ENCODE measurements around the gene CX3CL1.

CX3CL1 gene

GRCh38 chr16:57424583-57424982 lies 52.3 kb downstream of the CX3CL1 start:
- Histone ChIP-seq H3K36me3 (ENCODE audit: control insufficient read depth, insufficient read depth, low read length) (peaks cover 8% of the 10 kb centered on the region), H3K4me3 (replicated peaks; ENCODE audit: low read depth, low read length) (no peak overlapping the region), H3K27me3 (replicated peaks; ENCODE audit: control insufficient read depth, insufficient read depth, low read length) (no peaks in the 10 kb centered on the region)
- no peak for DNase-seq (ENCODE audit: extremely low read depth, insufficient read length)
- TF ChIP-seq, protein P1, sequence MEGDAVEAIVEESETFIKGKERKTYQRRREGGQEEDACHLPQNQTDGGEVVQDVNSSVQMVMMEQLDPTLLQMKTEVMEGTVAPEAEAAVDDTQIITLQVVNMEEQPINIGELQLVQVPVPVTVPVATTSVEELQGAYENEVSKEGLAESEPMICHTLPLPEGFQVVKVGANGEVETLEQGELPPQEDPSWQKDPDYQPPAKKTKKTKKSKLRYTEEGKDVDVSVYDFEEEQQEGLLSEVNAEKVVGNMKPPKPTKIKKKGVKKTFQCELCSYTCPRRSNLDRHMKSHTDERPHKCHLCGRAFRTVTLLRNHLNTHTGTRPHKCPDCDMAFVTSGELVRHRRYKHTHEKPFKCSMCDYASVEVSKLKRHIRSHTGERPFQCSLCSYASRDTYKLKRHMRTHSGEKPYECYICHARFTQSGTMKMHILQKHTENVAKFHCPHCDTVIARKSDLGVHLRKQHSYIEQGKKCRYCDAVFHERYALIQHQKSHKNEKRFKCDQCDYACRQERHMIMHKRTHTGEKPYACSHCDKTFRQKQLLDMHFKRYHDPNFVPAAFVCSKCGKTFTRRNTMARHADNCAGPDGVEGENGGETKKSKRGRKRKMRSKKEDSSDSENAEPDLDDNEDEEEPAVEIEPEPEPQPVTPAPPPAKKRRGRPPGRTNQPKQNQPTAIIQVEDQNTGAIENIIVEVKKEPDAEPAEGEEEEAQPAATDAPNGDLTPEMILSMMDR (IDR thresholded peaks at IDR 0.05; ENCODE audit: insufficient read depth, low read length, poor library complexity, severe bottlenecking) = no peak

DNA sequence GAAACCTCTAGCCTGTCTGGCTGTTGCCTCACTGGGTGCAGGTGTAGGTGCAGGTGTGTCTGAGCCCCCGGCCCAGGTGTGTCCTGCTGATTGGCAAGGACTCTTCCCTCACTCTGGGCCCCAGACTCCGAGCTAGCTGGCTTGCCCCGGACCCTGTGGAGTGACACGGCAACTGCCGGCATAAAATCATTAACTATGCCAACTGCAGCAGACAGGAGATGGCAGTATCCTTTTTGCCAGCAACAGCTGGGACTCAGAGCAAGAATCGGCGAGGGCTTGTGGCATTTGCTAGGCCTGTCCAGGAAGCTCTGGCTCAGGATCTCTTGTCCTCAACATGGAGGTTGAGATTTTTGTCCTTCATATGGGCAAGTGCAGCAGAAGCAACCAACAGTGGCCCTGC lies 54.1 kb downstream of the CX3CL1 start:
- H3K4me3 ChIP-seq (replicated peaks; ENCODE audit: low read depth, low read length) = no peak overlapping the region
- no peaks in the 10 kb centered on the region for H3K27me3 ChIP-seq (replicated peaks; ENCODE audit: control insufficient read depth, insufficient read depth, low read length)
- H3K36me3 ChIP-seq (ENCODE audit: control insufficient read depth, insufficient read depth, low read length) = peaks cover 15% of the 10 kb centered on the region
- no peak for DNase-seq (ENCODE audit: extremely low read depth, insufficient read length)
- TF ChIP-seq, protein P1 (IDR thresholded peaks at IDR 0.05; ENCODE audit: insufficient read depth, low read length, poor library complexity, severe bottlenecking) = no peak

DNA sequence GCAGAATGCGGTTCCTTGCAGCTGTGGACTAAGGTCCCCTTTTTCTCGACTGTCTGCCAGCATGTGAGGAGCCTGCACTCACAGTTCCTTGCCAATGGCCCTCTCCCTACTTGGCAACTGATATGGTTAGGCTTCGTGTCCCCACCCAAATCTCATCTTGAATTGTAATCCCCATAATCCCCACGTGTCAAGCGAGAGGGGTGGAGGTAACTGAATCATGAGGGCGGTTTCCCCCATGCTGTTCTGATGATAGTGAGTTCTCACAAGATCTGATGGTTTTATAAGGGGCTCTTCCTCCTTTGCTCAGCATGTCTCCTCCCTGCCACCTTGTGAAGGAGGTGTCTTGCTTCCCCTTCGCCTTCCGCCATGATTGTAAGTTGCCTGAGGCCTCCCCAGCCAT lies 55.0 kb downstream of the CX3CL1 start:
- Histone ChIP-seq H3K36me3 (ENCODE audit: control insufficient read depth, insufficient read depth, low read length) (peaks cover 18% of the 10 kb centered on the region), H3K27me3 (replicated peaks; ENCODE audit: control insufficient read depth, insufficient read depth, low read length) (no peaks in the 10 kb centered on the region), H3K4me3 (replicated peaks; ENCODE audit: low read depth, low read length) (no peak overlapping the region)
- no peak for DNase-seq (ENCODE audit: extremely low read depth, insufficient read length)
- TF ChIP-seq, protein P1 (IDR thresholded peaks at IDR 0.05; ENCODE audit: insufficient read depth, low read length, poor library complexity, severe bottlenecking) = no peak

GRCh38 chr16:57427824-57428223 lies 55.5 kb downstream of the CX3CL1 start:
- H3K27me3 ChIP-seq (replicated peaks; ENCODE audit: control insufficient read depth, insufficient read depth, low read length) = no peaks in the 10 kb centered on the region
- TF ChIP-seq, protein P1 (IDR thresholded peaks at IDR 0.05; ENCODE audit: insufficient read depth, low read length, poor library complexity, severe bottlenecking) = no peak
- no peak for DNase-seq (ENCODE audit: extremely low read depth, insufficient read length)
- H3K4me3 ChIP-seq (replicated peaks; ENCODE audit: low read depth, low read length) = no peak overlapping the region
- peaks cover 22% of the 10 kb centered on the region for H3K36me3 ChIP-seq (ENCODE audit: control insufficient read depth, insufficient read depth, low read length)

GRCh38 chr16:57430955-57431354 lies 58.7 kb downstream of the CX3CL1 start:
- no peak for DNase-seq (ENCODE audit: extremely low read depth, insufficient read length)
- Histone ChIP-seq H3K36me3 (ENCODE audit: control insufficient read depth, insufficient read depth, low read length) (peaks cover 27% of the 10 kb centered on the region), H3K4me3 (replicated peaks; ENCODE audit: low read depth, low read length) (no peak overlapping the region), H3K27me3 (replicated peaks; ENCODE audit: control insufficient read depth, insufficient read depth, low read length) (no peaks in the 10 kb centered on the region)
- TF ChIP-seq, protein P1 (IDR thresholded peaks at IDR 0.05; ENCODE audit: insufficient read depth, low read length, poor library complexity, severe bottlenecking) = no peak

GRCh38 chr16:57432505-57432904 lies 60.2 kb downstream of the CX3CL1 start:
- TF ChIP-seq, protein P1 (IDR thresholded peaks at IDR 0.05; ENCODE audit: insufficient read depth, low read length, poor library complexity, severe bottlenecking) = no peak
- no peak for DNase-seq (ENCODE audit: extremely low read depth, insufficient read length)
- Histone ChIP-seq H3K27me3 (replicated peaks; ENCODE audit: control insufficient read depth, insufficient read depth, low read length) (no peaks in the 10 kb centered on the region), H3K4me3 (replicated peaks; ENCODE audit: low read depth, low read length) (no peak overlapping the region), H3K36me3 (ENCODE audit: control insufficient read depth, insufficient read depth, low read length) (peaks cover 26% of the 10 kb centered on the region)

Measured in GM06990 (cell line).